Upper lobe of right lung (tissue), 1 donor: ENCODE measurements around the gene DUSP16. TPM values are rescaled to one million over a fixed set of nuclear protein-coding genes. Genes with fewer than 3 reads are reported as not detected.

Experiments used
- ATAC-seq: fragments of 200-7000 bp; cut with Tn5 transposase; one replicate; pipeline ENCODE4 v1.9.1; 2020; ENCODE audit warnings: mild to moderate bottlenecking, moderate library complexity
- DNase-seq: peaks from one replicate; pipeline ENCODE4 v3.0.0-alpha.2; 2020
- H3K27ac ChIP-seq: fragments of 200-600 bp; one replicate; pipeline ENCODE4 v1.8.0; 2022
- H3K27me3 ChIP-seq: fragments of 200-600 bp; one replicate; pipeline ENCODE4 v1.8.0; 2022; ENCODE audit warnings: mild to moderate bottlenecking
- H3K36me3 ChIP-seq: fragments of 200-600 bp; one replicate; pipeline ENCODE4 v1.8.0; 2022
- H3K4me1 ChIP-seq: fragments of 200-600 bp; one replicate; pipeline ENCODE4 v1.8.0; 2022
- H3K4me3 ChIP-seq: fragments of 200-600 bp; one replicate; pipeline ENCODE4 v1.8.0; 2022; ENCODE audit warnings: mild to moderate bottlenecking
- H3K9me3 ChIP-seq: fragments of 200-600 bp; one replicate; pipeline ENCODE4 v1.8.0; 2022
- CTCF ChIP-seq: fragments of 200-600 bp; IDR thresholded peaks from one replicate; pipeline ENCODE4 v1.8.0; 2022; ENCODE audit warnings: antibody characterized with exemption
- intact Hi-C: fragments of 100-400 bp; cut with DNase I; formaldehyde crosslinking; loops from one replicate; pipeline ENCODE4 v1.11.0; 2022
- total RNA-seq: library from RNA; stranded (reverse); fragmentation: NEBNext Ultra II Directional; extraction: Animal tissue kit (Norgen Biotek cat#: 25700); gene quantifications from one replicate; pipeline ENCODE4 v1.2.1, GENCODE V29; 2021
- donor health status: DM: no; HTN: yes; CAD: no; lungs with severe emphysema.

DUSP16 gene
- total RNA-seq, 1 donor from 2014 or later = 50.6 TPM

- no peak for ATAC-seq
- Histone ChIP-seq H3K4me3 (no peak overlapping the region), H3K27me3 (no peaks in the 10 kb centered on the region), H3K36me3 (peaks cover 7% of the 10 kb centered on the region), H3K9me3 (no peaks in the 10 kb centered on the region), H3K4me1 (peaks cover 15% of the 10 kb centered on the region), H3K27ac (no peak overlapping the region)
- no peak for TF ChIP-seq CTCF
- DNase-seq = no peak
- intact Hi-C loops = no loop called here
Measured at GRCh38 chr12:12470751-12471306, 91.8 kb downstream of the DUSP16 start.

GRCh38 chr12:12469386-12469785, 93.3 kb downstream of the DUSP16 start:
- Histone ChIP-seq H3K27me3 (no peaks in the 10 kb centered on the region), H3K4me3 (no peak overlapping the region), H3K36me3 (no peaks in the 10 kb centered on the region), H3K27ac (no peak overlapping the region), H3K4me1 (peaks cover 15% of the 10 kb centered on the region), H3K9me3 (no peaks in the 10 kb centered on the region)
- no peak for DNase-seq
- ATAC-seq = no peak
- no peak for TF ChIP-seq CTCF
- intact Hi-C loops = no loop called here

- Histone ChIP-seq H3K9me3 (no peaks in the 10 kb centered on the region), H3K27me3 (no peaks in the 10 kb centered on the region), H3K4me1 (peaks cover 15% of the 10 kb centered on the region), H3K4me3 (no peak overlapping the region), H3K36me3 (no peaks in the 10 kb centered on the region), H3K27ac (peak overlapping the region; percentile 39)
- ATAC-seq = no peak
- TF ChIP-seq CTCF = no peak
- no peak for DNase-seq
- intact Hi-C loops = no loop called here
Measured at GRCh38 chr12:12468575-12468974, 94.1 kb downstream of the DUSP16 start.

- peak; percentile 90 for ATAC-seq
- TF ChIP-seq CTCF = no peak
- Histone ChIP-seq H3K9me3 (no peaks in the 10 kb centered on the region), H3K4me3 (no peak overlapping the region), H3K27ac (peak overlapping the region; percentile 39), H3K36me3 (no peaks in the 10 kb centered on the region), H3K27me3 (no peaks in the 10 kb centered on the region), H3K4me1 (peaks cover 15% of the 10 kb centered on the region)
- peak; percentile 78 for DNase-seq
- intact Hi-C loops = no loop called here
Measured at GRCh38 chr12:12467688-12468261, 94.9 kb downstream of the DUSP16 start.

- H3K27ac ChIP-seq = peak overlapping the region; percentile 39
- H3K4me1 ChIP-seq = peaks cover 15% of the 10 kb centered on the region
- intact Hi-C loops = no loop called here
- no peak for TF ChIP-seq CTCF
- no peak overlapping the region for H3K4me3 ChIP-seq
- DNase-seq = no peak
- ATAC-seq = no peak
- no peaks in the 10 kb centered on the region for H3K27me3 ChIP-seq
- no peaks in the 10 kb centered on the region for H3K36me3 ChIP-seq
- no peaks in the 10 kb centered on the region for H3K9me3 ChIP-seq
Measured at GRCh38 chr12:12467264-12467663, 95.4 kb downstream of the DUSP16 start.
